HG02798 (cell line): Measurements from ENCODE around the gene PTGFRN.
"Not testable (repeated sequence)": the region's sequence is repeated elsewhere in the genome, so short reads cannot be mapped to it uniquely, and the experiment has no call there.

Experiments
- ATAC-seq: cut with Tn5 transposase; IDR thresholded peaks from one replicate; pipeline ENCODE4 v1.9.1; 2021; ENCODE audit warnings: mild to moderate bottlenecking; ENCODE audit not compliant: unreplicated experiment, poor library complexity

PTGFRN gene

DNA sequence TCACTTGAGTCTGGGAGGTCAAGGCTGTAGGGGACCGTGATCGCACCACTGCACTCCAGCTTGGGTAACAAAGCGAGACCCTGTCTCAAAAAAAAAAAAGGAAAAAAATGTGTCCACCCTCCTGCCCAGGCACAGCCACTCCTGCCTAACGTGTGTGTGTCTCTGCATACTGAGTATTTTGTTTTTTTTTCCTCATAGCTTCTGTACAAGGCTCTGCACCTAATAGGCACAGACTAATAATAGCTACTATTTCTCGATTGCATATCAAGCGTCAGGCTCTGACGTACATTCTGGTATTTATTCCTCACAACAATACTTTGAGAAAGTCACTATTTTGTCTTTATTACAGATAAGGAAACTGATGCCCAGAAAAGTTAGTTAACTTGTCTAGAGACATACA is 5.0 kb downstream of the PTGFRN start:
- ATAC-seq, result no peak

DNA sequence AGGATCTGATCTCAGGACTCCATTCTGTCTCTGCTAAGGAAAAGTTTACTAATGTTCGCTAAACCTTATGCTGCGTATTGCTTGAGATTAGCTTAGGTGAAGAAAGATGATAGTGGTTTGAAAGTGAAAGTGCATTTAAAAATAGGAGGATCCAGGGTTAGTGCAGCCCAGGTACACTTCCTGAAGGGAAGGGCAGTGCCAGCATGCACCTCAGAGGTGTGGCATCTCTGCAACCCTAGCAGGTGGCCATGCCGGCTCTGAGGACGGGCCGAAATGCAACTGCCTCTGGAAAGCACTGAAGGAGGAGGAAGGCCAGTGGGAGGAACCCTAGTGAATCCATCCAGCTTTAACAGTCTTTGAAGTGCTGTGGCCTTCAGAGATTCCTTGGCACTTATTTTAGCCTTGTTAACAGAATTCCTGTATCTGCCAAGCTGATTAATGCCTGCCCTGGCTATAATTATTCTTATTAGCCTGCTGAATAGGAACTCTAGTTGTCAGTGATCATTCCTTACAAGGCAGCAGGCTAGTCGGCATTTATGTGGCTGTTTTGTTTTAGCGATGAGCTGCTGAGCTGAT is 5.5 kb downstream of the PTGFRN start:
- ATAC-seq, result no peak

DNA sequence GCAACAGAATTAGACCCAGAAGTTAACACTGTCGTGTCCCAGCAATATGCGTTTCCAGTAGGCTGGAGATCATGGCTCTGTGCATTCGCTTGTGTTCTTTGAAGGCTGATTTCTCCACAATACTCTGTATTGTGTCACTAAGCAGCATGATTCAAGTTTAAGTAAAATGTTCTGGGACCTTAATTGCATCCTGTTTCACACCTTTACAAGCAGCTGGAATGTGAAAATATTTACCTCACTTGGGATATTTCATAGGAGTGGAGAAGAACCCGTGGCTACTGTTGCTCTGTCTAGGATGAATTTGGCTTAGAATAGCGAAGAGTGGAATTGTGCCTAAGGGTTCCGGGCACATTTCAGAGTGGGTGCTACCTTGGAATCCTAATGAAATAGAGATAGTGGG is 6.3 kb downstream of the PTGFRN start:
- no peak for ATAC-seq

DNA sequence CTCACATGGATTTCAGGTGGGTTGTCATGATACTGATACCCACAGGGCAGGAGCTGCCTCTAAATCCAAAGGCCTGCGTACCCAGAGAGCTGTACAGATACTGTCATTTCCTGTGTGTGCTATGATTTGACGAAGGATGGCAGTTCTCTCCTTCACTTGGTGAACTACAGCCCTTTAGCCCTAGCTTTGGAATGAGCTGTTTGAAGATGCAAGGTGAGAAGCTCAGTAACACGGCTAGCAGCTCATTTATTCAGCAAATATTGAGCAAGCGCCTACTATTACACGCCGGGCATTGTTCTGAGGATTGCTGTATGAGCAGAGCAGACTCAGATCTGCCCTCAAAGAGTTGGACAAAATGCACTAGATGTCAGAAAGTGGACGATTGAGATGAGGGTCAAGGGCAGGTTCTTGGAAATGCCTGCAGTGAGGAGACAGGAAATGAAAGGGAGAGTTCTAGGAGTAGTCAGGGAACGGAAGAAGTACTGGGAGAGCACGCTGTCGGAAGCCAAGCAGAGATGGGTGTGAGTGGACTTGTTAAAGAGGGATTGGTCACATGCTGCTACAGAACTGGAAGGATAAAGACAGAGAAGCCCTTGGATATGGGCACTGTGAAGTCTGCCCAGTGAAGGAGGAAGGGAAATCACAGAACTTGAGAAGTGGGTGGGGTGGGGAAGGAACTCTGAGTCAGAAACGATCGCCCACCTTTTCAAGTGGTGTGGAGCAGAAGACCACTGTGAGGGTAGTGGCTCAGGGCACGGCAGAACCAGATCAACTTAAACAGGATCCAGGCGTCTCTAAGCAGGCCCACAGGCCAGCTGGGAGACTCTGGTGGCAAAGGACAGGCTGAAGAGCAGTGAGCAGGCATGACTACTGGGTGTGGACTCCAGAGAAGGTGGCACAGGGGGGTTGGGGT is 7.1 kb downstream of the PTGFRN start:
- ATAC-seq, result no peak

GRCh38 chr1:116918714-116919357 is 9.1 kb downstream of the PTGFRN start:
- no peak for ATAC-seq

DNA sequence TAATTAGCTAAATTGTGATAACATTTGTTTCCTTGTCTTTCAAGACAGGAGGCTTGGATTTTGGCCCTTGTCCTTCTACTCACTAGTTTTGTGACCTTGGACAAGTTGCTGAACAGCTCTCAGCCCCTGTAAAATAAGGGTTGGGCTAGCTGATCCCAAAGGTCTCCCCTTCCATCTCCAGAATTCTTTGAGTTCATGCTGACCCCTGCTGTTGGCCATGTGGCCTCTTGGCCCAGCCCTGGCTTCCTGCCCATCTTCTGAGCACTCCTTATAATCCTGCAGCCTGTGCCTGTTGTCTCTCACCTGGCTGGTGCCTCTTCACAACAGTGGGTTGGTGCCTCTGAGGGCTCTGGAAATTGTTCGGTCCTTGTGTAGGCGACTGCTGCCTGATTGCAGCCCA is 10.1 kb downstream of the PTGFRN start:
- ATAC-seq, result no peak

- ATAC-seq, result no peak
Observed at GRCh38 chr1:116920211-116920610, 10.5 kb downstream of the PTGFRN start.

DNA sequence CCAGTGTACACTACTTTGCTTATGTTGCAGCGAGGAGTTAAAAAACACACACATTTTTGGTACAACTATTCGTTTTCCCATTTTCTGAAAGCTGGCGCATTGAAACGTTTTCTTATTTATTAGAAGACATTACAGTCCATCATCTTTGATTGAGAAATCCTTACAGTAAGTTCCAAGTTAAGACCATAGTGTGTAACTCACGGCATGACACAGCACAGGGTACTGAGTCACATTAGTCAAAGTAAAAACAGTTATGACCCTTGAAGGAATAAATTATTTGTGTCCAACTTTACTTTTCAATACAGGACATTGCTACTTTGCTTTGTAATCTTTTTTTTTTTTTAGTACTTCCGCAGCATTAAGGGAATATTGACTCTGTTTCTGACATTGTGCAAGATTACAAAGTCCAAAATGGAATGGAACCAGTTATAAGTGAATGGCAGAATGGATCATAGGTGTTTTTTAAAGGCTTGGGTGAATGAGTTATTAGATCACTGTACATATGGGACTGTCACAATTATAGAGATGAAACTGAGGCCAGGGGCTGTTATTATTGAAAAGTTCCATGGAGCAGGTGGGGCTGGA is 11.7 kb downstream of the PTGFRN start:
- no peak for ATAC-seq

DNA sequence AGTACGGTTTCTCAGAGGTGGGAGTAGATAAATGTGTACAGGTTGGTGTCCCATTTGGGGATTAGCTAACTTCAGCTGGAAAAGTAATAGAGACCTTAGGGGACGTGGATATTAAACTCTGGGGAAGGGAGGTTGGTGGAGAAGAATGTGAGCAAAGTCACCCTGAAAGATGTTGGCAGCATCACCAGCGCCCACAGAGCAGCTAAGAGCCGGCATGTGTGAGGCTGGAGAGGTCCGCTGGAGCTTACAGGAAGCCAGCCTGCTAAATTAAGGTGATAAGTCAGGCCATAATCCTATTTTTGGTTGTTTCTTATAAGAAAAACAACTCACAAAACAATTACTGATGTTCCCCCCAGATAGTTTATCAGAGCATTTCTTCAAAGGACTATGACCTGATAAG is 12.2 kb downstream of the PTGFRN start:
- ATAC-seq, result no peak

- no peak for ATAC-seq
Observed at GRCh38 chr1:116923421-116923820, 13.7 kb downstream of the PTGFRN start.

GRCh38 chr1:116927049-116927798 is 17.5 kb downstream of the PTGFRN start:
- no peak for ATAC-seq

DNA sequence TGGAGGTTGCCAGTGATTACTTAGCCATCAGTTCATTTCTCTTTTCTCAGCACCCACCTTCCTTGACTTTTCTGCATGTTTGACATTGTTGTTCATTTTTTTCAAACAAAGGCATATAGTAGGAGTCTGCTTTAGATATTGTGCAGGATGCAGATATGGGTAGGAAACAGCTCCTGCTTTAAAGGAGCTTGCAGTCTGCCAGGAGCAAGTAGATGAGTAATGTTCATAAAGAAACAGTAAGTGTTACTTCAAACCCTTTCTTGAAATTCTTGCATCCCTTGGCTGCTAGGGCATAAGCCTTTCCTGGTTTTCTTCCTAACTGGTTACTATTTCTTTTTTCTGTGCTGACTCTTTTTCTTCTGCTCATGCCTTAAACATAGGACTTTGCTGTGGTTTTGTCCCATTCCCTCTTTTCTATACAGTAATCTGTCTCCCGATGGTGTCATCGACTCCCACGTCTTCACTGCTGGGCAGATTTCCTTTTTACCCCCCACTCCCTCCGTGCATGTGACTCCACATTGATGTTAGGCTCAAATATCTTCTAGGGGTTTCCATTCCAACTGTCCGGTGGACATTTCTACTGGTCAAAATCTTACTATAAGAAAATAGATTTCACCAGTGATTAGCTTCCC is 20.4 kb downstream of the PTGFRN start:
- ATAC-seq, result no peak

DNA sequence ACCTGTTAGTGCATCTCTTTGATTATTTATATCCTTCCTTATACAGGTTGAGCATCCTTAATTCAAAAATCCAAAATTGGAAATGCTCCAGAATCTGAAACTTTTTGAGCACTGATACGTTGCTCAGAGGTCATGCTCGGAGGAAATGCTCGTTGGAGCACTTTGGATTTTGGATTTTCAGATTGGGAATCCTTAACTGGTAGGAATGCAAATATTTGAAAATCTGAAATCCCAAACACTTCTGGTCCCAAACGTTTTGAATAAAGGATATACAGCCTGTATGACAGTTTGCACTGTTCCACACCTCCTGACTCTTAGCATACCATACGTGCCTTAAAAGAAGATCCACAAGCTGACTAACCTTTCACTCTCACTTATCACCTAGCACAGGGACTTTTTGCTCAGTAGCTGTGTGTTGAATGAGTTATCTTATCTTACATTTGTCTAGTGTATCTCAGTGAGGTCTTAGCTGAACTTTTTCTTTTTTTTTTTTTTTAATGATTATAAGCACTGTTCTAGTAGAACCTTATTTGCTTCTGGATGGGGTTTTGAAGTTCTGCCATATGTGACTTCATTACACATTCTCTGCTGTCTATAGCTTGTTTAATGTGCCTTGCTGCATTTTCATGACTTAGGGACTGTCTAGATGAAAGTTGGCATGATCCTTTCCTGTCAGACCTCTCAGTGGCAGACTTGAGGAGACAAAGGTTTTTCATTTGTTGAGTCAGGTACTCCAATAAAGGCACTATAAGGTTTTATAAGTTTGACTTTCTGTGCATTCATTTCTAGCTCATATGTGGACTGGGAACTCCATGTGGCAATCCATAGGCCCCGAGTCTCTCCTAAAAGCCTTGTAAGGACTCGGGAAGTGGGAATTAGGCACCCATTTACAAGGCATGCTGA is 21.6 kb downstream of the PTGFRN start:
- no peak for ATAC-seq

GRCh38 chr1:116933606-116934515 is 24.1 kb downstream of the PTGFRN start:
- no peak for ATAC-seq

- ATAC-seq, result no peak
Observed at GRCh38 chr1:116934586-116935207, 25.0 kb downstream of the PTGFRN start.

- no peak for ATAC-seq
Observed at GRCh38 chr1:116938216-116938615, 28.5 kb downstream of the PTGFRN start.

DNA sequence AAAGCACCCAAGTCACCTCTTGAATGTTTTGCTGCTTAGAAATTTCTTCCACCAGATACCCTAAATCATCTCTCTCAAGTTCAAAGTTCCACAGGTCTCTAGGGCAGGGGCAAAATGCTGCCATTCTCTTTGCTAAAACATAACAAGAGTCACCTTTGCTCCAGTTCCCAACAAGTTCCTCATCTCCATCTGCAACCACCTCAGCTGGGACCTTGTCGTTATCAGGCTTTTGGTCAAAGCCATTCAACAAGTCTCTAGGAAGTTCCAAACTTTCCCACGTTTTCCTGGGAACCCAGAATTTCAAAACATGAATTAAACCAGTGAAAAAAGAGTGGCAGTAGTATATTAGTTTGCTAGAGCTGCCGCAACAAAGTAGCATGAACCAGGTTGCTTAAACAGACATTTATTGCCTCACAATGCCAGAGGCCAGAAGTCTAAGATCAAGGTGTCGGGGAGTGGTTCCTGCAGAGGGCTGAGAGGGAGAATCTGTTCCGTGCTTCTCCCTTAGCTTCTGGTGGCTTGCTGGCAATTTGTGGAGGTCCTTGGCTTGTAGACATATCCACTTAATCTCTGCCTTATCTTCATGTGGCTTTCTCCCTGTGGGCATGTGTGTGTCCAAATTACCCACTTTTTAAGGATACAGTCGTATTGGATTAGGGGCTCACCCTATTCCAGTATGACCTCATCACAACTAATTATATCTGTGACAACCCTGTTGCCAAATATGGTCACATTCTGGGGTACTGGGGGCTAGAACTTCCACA is 30.2 kb downstream of the PTGFRN start:
- ATAC-seq, result not testable (repeated sequence)
